HFFc6 (cell line): ENCODE data around the gene WIZ. TPM values are rescaled to one million over a fixed set of nuclear protein-coding genes. Genes with fewer than 3 reads are reported as not detected.

ENCODE experiments used
- DNase-seq: peaks from one replicate; pipeline ENCODE4 v3.0.0-alpha.2; 2018
- H3K27ac Mint-ChIP-seq: 2 replicates; pipeline ENCODE4 v1.8.0; 2020; ENCODE audit warnings: mild to moderate bottlenecking, mixed read lengths
- H3K27me3 Mint-ChIP-seq: 2 replicates; pipeline ENCODE4 v1.8.0; 2021; ENCODE audit warnings: mild to moderate bottlenecking, moderate library complexity, mixed read lengths; ENCODE audit not compliant: insufficient read depth
- H3K36me3 Mint-ChIP-seq: 2 replicates; pipeline ENCODE4 v1.8.0; 2021; ENCODE audit warnings: low read depth, mixed read lengths
- H3K4me1 Mint-ChIP-seq: 2 replicates; pipeline ENCODE4 v1.8.0; 2020; ENCODE audit warnings: low read depth, mixed read lengths
- H3K4me3 Mint-ChIP-seq: 2 replicates; pipeline ENCODE4 v1.8.0; 2020; ENCODE audit warnings: mild to moderate bottlenecking, moderate library complexity, mixed read lengths
- H3K9me3 Mint-ChIP-seq: 2 replicates; pipeline ENCODE4 v1.8.0; 2020; ENCODE audit warnings: mild to moderate bottlenecking, mixed read lengths
- CTCF ChIP-seq: fragments of 200-600 bp; sonication (generic); IDR thresholded peaks from 2 replicates; pipeline ENCODE4 v1.5.0; 2021; ENCODE audit warnings: antibody characterized with exemption, mild to moderate bottlenecking
- total RNA-seq, 6 experiments: library from RNA; stranded (reverse); fragmentation: NEBNext Ultra II Directional; extraction: Animal tissue kit (Norgen Biotek cat#: 25700); gene quantifications; 2 replicates in 1 of 6; 3 replicates in 5 of 6; pipeline ENCODE4 v1.2.3, GENCODE V29; 2021

The WIZ gene
- total RNA-seq, 6 experiments from 2014 or later = 39.3 to 54.3 (median 43.1) TPM

- H3K9me3 Mint-ChIP-seq = no peaks in the 10 kb centered on the region
- H3K36me3 Mint-ChIP-seq = peaks cover 32% of the 10 kb centered on the region
- TF ChIP-seq CTCF = no peak
- DNase-seq = no peak
- H3K4me3 Mint-ChIP-seq = no peak overlapping the region
- H3K27me3 Mint-ChIP-seq = no peaks in the 10 kb centered on the region
- H3K27ac Mint-ChIP-seq = no peak overlapping the region
- H3K4me1 Mint-ChIP-seq = peaks cover 8% of the 10 kb centered on the region
Observed at GRCh38 chr19:15390814-15391213, 58.9 kb downstream of the WIZ start.

GRCh38 chr19:15381864-15382263 lies 67.9 kb downstream of the WIZ start:
- peaks cover 13% of the 10 kb centered on the region for H3K27me3 Mint-ChIP-seq
- no peaks in the 10 kb centered on the region for H3K9me3 Mint-ChIP-seq
- no peak for TF ChIP-seq CTCF
- no peak for DNase-seq
- H3K4me3 Mint-ChIP-seq = no peak overlapping the region; the same call in 1 of the 2 replicates
- H3K27ac Mint-ChIP-seq = peak overlapping the region; percentile 88
- H3K4me1 Mint-ChIP-seq = peaks cover 33% of the 10 kb centered on the region
- peaks cover 8% of the 10 kb centered on the region; the same call in 1 of the 2 replicates for H3K36me3 Mint-ChIP-seq

GRCh38 chr19:15381429-15381828 lies 68.3 kb downstream of the WIZ start:
- H3K27me3 Mint-ChIP-seq = peaks cover 16% of the 10 kb centered on the region
- no peak for TF ChIP-seq CTCF
- DNase-seq = no peak
- peak overlapping the region; percentile 88 for H3K27ac Mint-ChIP-seq
- H3K4me3 Mint-ChIP-seq = no peak overlapping the region; the same call in 1 of the 2 replicates
- H3K4me1 Mint-ChIP-seq = peaks cover 37% of the 10 kb centered on the region
- H3K9me3 Mint-ChIP-seq = no peaks in the 10 kb centered on the region
- H3K36me3 Mint-ChIP-seq = peaks cover 11% of the 10 kb centered on the region; the same call in 1 of the 2 replicates

- Mint-ChIP-seq H3K9me3 (no peaks in the 10 kb centered on the region), H3K4me1 (peaks cover 37% of the 10 kb centered on the region), H3K27ac (peak overlapping the region; percentile 88), H3K27me3 (peaks cover 16% of the 10 kb centered on the region), H3K36me3 (peaks cover 11% of the 10 kb centered on the region; the same call in 1 of the 2 replicates), H3K4me3 (peak overlapping the region; percentile 93)
- DNase-seq = peak; percentile 24
- TF ChIP-seq CTCF = peak; percentile 33
Observed at GRCh38 chr19:15379999-15380647, 69.6 kb downstream of the WIZ start.

GRCh38 chr19:15379083-15379998 lies 70.4 kb downstream of the WIZ start, which contains the start of gene AKAP8:
Gene AKAP8 (minus strand): TSS chr19:15379787. CDS start chr19:15379731, 56 bp downstream.
- no peaks in the 10 kb centered on the region for H3K9me3 Mint-ChIP-seq
- peaks cover 37% of the 10 kb centered on the region for H3K4me1 Mint-ChIP-seq
- peak; percentile 98 for DNase-seq

More at GRCh38 chr19:15379083-15379998, 70.4 kb downstream of the WIZ start, which contains the start of gene AKAP8:
- Mint-ChIP-seq H3K4me3 (peak within 1 kb of the TSS; percentile 93), H3K36me3 (peaks cover 11% of the 10 kb centered on the region; the same call in 1 of the 2 replicates), H3K27ac (peak within 1 kb of the TSS; percentile 97), H3K27me3 (peaks cover 16% of the 10 kb centered on the region)
- no peak for TF ChIP-seq CTCF
